ENCODE measurements around the gene HOOK1. TPM values are rescaled to one million over a fixed set of nuclear protein-coding genes. Genes with fewer than 3 reads are reported as not detected.

HOOK1 gene
- total RNA-seq, 1 experiment from 2014 or later, result 272 TPM

GRCh38 chr1:59857679-59858354 lies 43.1 kb downstream of the HOOK1 start:
- DNase-seq (ENCODE audit: low spot score), result no peak
- Histone ChIP-seq H3K27me3 (replicated peaks; ENCODE audit: insufficient read depth, low read depth, low read length, poor library complexity) (no peaks in the 10 kb centered on the region), H3K4me3 (ENCODE audit: low read depth, low read length, poor library complexity, severe bottlenecking) (peak overlapping the region; percentile 23), H3K36me3 (ENCODE audit: insufficient read depth, low read length, poor library complexity, severe bottlenecking) (peaks cover 96% of the 10 kb centered on the region), H3K9me3 (ENCODE audit: low read depth, low read length, poor library complexity, severe bottlenecking) (peaks cover 13% of the 10 kb centered on the region), H3K27ac (ENCODE audit: low read depth, low read length, poor library complexity, severe bottlenecking) (peak overlapping the region; percentile 71), H3K4me1 (ENCODE audit: insufficient read depth, low read length, poor library complexity, severe bottlenecking) (peaks cover 56% of the 10 kb centered on the region)
- POLR2A ChIA-PET (ENCODE audit: low non-redundant PET), result no interaction called here
- no TSS peak for BruUV-seq (replicated peaks)
- intact Hi-C loops (cut with micrococcal nuclease; ENCODE audit: unreplicated experiment), result no loop called here
- CTCF ChIA-PET, result interaction anchor here (0.5 kb wide), 1 partner anchor 57 kb away, joined by 3 read pairs; no protein-coding TSS in a partner anchor
- TF ChIP-seq CTCF (conservative IDR thresholded peaks at IDR 0.05; ENCODE audit: low read depth, low read length), result no peak
- no peak for TF ChIP-seq EZH2 (IDR thresholded peaks at IDR 0.05; ENCODE audit: borderline replicate concordance, low read depth, low read length, poor library complexity, severe bottlenecking)

GRCh38 chr1:59866462-59866861 lies 51.7 kb downstream of the HOOK1 start:
- no peak for TF ChIP-seq EZH2 (IDR thresholded peaks at IDR 0.05; ENCODE audit: borderline replicate concordance, low read depth, low read length, poor library complexity, severe bottlenecking)
- TF ChIP-seq CTCF (conservative IDR thresholded peaks at IDR 0.05; ENCODE audit: low read depth, low read length), result no peak
- intact Hi-C loops (cut with micrococcal nuclease; ENCODE audit: unreplicated experiment), result no loop called here
- no peak for DNase-seq (ENCODE audit: low spot score)
- CTCF ChIA-PET, result no interaction called here
- Histone ChIP-seq H3K4me1 (ENCODE audit: insufficient read depth, low read length, poor library complexity, severe bottlenecking) (peaks cover 29% of the 10 kb centered on the region), H3K27me3 (replicated peaks; ENCODE audit: insufficient read depth, low read depth, low read length, poor library complexity) (no peaks in the 10 kb centered on the region), H3K36me3 (ENCODE audit: insufficient read depth, low read length, poor library complexity, severe bottlenecking) (peaks cover 100% of the 10 kb centered on the region), H3K27ac (ENCODE audit: low read depth, low read length, poor library complexity, severe bottlenecking) (peak overlapping the region; percentile 11), H3K4me3 (ENCODE audit: low read depth, low read length, poor library complexity, severe bottlenecking) (no peak overlapping the region), H3K9me3 (ENCODE audit: low read depth, low read length, poor library complexity, severe bottlenecking) (no peaks in the 10 kb centered on the region)
- BruUV-seq (replicated peaks), result no TSS peak
- POLR2A ChIA-PET (ENCODE audit: low non-redundant PET), result no interaction called here

- Histone ChIP-seq H3K9me3 (ENCODE audit: low read depth, low read length, poor library complexity, severe bottlenecking) (no peaks in the 10 kb centered on the region), H3K27ac (ENCODE audit: low read depth, low read length, poor library complexity, severe bottlenecking) (peak overlapping the region; percentile 21), H3K36me3 (ENCODE audit: insufficient read depth, low read length, poor library complexity, severe bottlenecking) (peaks cover 100% of the 10 kb centered on the region), H3K27me3 (replicated peaks; ENCODE audit: insufficient read depth, low read depth, low read length, poor library complexity) (no peaks in the 10 kb centered on the region), H3K4me1 (ENCODE audit: insufficient read depth, low read length, poor library complexity, severe bottlenecking) (peaks cover 6% of the 10 kb centered on the region), H3K4me3 (ENCODE audit: low read depth, low read length, poor library complexity, severe bottlenecking) (no peak overlapping the region)
- no peak for DNase-seq (ENCODE audit: low spot score)
- ChIA-PET CTCF (no interaction called here), POLR2A (ENCODE audit: low non-redundant PET) (interaction anchor here (0.7 kb wide), 1 partner anchor 46 kb away, joined by 3 read pairs; no protein-coding TSS in a partner anchor)
- intact Hi-C loops (cut with micrococcal nuclease; ENCODE audit: unreplicated experiment), result no loop called here
- no peak for TF ChIP-seq CTCF (conservative IDR thresholded peaks at IDR 0.05; ENCODE audit: low read depth, low read length)
- TF ChIP-seq EZH2 (IDR thresholded peaks at IDR 0.05; ENCODE audit: borderline replicate concordance, low read depth, low read length, poor library complexity, severe bottlenecking), result no peak
- no TSS peak for BruUV-seq (replicated peaks)
Observed at GRCh38 chr1:59871746-59872145, 57.0 kb downstream of the HOOK1 start.

Measured in A673 (cell line).